Measurements from ENCODE around the gene KCTD18. TPM values are rescaled to one million over a fixed set of nuclear protein-coding genes. Genes with fewer than 3 reads are reported as not detected.
A peak's percentile ranks its signal among the peaks of the same experiment; 100 is the strongest.

KCTD18 gene
- total RNA-seq, 1 donor from 2014 or later, result 14.6 TPM

DNA sequence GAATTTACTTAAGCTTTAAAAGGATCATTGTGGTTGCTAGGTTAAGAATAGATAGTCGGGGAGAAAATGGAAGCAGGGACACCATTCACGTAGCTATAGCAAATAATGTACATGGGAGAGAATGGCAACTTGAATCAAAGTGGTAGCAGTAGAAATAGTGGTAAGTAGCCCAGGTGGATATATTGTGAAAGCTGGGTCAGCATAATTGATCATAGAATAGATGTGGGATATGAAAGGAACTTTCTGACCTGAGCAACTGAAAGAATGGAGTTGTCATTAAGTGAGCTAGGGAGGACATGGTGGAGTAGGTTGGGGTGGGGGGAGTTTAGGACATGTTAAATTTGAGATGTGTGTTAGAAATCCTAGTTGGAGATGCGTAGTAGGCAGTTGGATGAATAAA lies 18.4 kb upstream of the KCTD18 start:
- H3K27ac Mint-ChIP-seq, result no peak overlapping the region
- no peak overlapping the region for H3K4me3 Mint-ChIP-seq

DNA sequence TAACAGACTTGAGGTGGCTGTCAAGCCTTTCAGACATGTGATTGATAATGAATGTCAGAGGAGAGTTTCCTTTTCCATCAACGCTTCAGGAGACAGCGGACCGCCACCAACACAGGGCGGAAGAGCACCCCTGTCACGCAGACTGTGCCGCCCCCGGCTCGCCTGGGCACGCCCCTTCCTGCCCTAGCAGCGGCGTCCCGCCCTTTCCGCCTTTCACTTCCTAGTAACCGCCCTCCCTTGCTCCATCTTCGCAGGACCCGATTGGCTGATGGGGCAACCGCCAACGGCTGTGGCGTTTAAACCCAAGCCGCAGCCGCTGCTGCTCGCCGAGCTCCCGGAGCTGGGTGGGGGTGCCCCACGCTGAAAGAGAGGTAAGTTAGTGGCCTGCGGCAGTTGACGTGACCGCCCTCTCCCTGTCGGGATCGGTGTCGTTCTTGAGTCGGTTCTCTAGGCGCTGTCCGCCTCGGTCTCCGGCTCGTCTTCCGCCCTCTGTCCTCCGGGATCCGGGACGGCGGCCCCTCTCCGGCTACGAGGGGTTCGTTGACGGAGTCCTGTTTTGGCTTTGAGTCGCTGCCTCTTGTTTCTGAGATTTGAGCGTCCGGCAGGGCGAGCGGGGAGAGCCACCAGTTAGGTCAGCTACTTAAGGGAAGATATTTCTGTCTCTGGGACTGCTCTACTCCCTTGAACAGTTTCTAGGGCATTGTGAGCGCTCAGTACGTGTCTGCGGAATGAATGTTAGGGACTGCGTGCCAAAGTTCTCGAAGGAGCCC lies 16.2 kb upstream of the KCTD18 start, which contains the start of gene SGO2:
Gene SGO2, plus strand, starts transcription at position 326 of the 770 bp plus-strand sequence. CDS start 6,769 bp downstream, outside the sequence.
- Mint-ChIP-seq H3K27me3 (ENCODE audit: low read depth) (peaks cover 10% of the 10 kb centered on the region), H3K27ac (peak within 1 kb of the TSS; percentile 54), H3K4me1 (peaks cover 15% of the 10 kb centered on the region), H3K4me3 (peak within 1 kb of the TSS; percentile 92), H3K36me3 (no peaks in the 10 kb centered on the region), H3K9me3 (no peaks in the 10 kb centered on the region)
- peak; percentile 78 to 91 for DNase-seq (ENCODE audit: low spot score in 2 of 2, unreplicated experiment in 2 of 2)
- TF ChIP-seq, protein P1, sequence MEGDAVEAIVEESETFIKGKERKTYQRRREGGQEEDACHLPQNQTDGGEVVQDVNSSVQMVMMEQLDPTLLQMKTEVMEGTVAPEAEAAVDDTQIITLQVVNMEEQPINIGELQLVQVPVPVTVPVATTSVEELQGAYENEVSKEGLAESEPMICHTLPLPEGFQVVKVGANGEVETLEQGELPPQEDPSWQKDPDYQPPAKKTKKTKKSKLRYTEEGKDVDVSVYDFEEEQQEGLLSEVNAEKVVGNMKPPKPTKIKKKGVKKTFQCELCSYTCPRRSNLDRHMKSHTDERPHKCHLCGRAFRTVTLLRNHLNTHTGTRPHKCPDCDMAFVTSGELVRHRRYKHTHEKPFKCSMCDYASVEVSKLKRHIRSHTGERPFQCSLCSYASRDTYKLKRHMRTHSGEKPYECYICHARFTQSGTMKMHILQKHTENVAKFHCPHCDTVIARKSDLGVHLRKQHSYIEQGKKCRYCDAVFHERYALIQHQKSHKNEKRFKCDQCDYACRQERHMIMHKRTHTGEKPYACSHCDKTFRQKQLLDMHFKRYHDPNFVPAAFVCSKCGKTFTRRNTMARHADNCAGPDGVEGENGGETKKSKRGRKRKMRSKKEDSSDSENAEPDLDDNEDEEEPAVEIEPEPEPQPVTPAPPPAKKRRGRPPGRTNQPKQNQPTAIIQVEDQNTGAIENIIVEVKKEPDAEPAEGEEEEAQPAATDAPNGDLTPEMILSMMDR (IDR thresholded peaks at IDR 0.05; ENCODE audit: unreplicated experiment), result no peak

More for the DNA sequence above, 18.4 kb upstream of the KCTD18 start:
- TF ChIP-seq, protein P1 (IDR thresholded peaks at IDR 0.05; ENCODE audit: unreplicated experiment), result no peak
- DNase-seq (ENCODE audit: low spot score in 2 of 2, unreplicated experiment in 2 of 2), result no peak
- Mint-ChIP-seq H3K36me3 (no peaks in the 10 kb centered on the region), H3K27me3 (ENCODE audit: low read depth) (peaks cover 7% of the 10 kb centered on the region), H3K4me1 (peaks cover 18% of the 10 kb centered on the region), H3K9me3 (no peaks in the 10 kb centered on the region)

DNA sequence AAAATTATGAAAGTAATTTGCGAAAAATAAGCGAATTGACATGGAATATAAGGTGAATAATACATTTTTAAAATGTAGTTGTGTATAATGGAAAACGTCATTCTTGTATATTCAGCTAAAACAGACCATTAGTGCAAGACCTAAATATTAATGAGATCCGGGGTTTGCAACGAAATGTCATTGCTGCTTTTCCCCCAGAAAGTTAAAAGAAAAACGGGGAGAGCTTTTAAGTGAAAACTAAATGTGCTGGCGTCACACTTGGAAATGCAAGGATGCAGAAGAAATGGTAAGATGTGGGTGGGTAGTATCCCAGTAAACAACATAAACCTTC lies 15.6 kb upstream of the KCTD18 start:
- Mint-ChIP-seq H3K27ac (no peak overlapping the region), H3K36me3 (no peaks in the 10 kb centered on the region), H3K4me1 (peaks cover 15% of the 10 kb centered on the region), H3K9me3 (no peaks in the 10 kb centered on the region), H3K4me3 (peak overlapping the region; percentile 92), H3K27me3 (ENCODE audit: low read depth) (peaks cover 10% of the 10 kb centered on the region)
- DNase-seq (ENCODE audit: low spot score in 2 of 2, unreplicated experiment in 2 of 2), result no peak
- TF ChIP-seq, protein P1 (IDR thresholded peaks at IDR 0.05; ENCODE audit: unreplicated experiment), result no peak

GRCh38 chr2:200525066-200525465 lies 15.2 kb upstream of the KCTD18 start:
- DNase-seq (ENCODE audit: low spot score in 2 of 2, unreplicated experiment in 2 of 2), result no peak
- peak overlapping the region; percentile 92 for H3K4me3 Mint-ChIP-seq
- H3K9me3 Mint-ChIP-seq, result no peaks in the 10 kb centered on the region
- H3K4me1 Mint-ChIP-seq, result peaks cover 15% of the 10 kb centered on the region
- TF ChIP-seq, protein P1 (IDR thresholded peaks at IDR 0.05; ENCODE audit: unreplicated experiment), result no peak
- no peaks in the 10 kb centered on the region for H3K36me3 Mint-ChIP-seq
- H3K27me3 Mint-ChIP-seq (ENCODE audit: low read depth), result peaks cover 10% of the 10 kb centered on the region
- no peak overlapping the region for H3K27ac Mint-ChIP-seq

DNA sequence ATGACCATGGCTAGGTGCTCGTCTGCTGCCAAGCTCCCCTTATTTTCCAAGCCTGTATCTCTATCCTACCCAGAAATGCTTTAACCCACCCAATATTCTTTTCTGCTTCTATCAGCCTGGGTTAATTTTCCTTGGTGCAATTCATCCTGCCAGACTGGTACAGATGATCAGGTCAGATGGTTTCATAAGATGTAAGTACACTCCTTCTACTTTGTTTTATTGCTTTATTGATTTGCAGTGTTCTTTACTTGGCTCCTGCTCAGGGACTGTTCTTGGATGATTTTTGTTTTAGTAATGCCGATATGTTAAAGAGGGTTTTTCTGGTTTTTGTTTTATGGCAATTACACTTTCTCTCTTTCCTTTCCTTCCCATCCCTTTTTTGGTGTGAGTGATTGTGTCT lies 13.7 kb upstream of the KCTD18 start:
- Mint-ChIP-seq H3K27ac (no peak overlapping the region), H3K36me3 (no peaks in the 10 kb centered on the region), H3K9me3 (no peaks in the 10 kb centered on the region), H3K4me3 (no peak overlapping the region), H3K27me3 (ENCODE audit: low read depth) (peaks cover 15% of the 10 kb centered on the region), H3K4me1 (peaks cover 15% of the 10 kb centered on the region)
- DNase-seq (ENCODE audit: low spot score in 2 of 2, unreplicated experiment in 2 of 2), result no peak
- TF ChIP-seq, protein P1 (IDR thresholded peaks at IDR 0.05; ENCODE audit: unreplicated experiment), result no peak
